ENCODE data around the gene LRMDA. TPM values are rescaled to one million over a fixed set of nuclear protein-coding genes. Genes with fewer than 3 reads are reported as not detected.

LRMDA gene
- polyA plus RNA-seq, 2 of the 4 experiments (the other 2 are of a cell fraction): 4.6 to 5.2 TPM

DNA sequence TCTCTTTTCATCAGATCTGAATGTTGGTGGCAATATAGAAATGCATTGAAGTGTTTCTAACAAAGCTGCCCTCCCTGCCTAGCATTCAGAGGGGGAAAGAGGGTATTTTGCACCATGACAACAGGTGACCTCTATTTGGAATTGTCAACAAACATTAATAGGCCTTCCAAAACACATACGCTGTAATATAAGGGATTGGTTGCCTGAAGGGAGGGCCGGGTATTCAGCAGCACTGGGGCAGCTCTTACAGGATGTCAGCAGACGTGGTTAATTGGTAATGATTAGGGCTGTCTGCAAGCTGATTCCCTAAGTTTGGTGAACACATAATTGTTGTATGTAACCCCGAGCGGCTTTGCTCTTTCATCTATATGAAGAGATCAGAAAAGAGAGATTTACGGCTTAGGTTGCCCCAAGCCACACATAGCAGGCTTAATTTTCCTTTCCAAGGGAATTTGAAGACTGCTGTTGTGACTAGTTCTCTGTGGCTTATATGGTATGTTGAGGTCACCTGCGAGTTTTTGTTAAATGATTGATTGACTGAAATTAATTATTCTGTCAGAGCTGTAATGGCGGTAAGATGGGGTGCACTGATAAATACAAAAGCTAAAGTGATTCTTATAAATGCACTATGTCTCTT, 759.3 kb downstream of the LRMDA start:
- no peak overlapping the region for H3K4me2 ChIP-seq
- no peak overlapping the region for H3K27ac ChIP-seq
- ATAC-seq: no peak
- WGBS (ENCODE audit: missing lambda C conversion rate): 62% methylated on average over 8 of the region's 8 CpGs
- no peak for FAIRE-seq
- DNase-seq (ENCODE audit: low read depth in 1 of 2, low spot score in 1 of 2): no peak
- ChIA-PET CTCF (no interaction called here), POLR2A (no interaction called here)
- TF ChIP-seq HES2 (IDR thresholded peaks at IDR 0.05) (no peak), TFCP2L1 (CRISPR knock-in tag; IDR thresholded peaks at IDR 0.05) (no peak), ZNF302 (CRISPR knock-in tag; IDR thresholded peaks at IDR 0.05) (no peak), KDM1A (IDR thresholded peaks at IDR 0.05; ENCODE audit: low read depth) (no peak), MAFK (IDR thresholded peaks at IDR 0.05; ENCODE audit: partially characterized antibody) (no peak), EP300 (IDR thresholded peaks at IDR 0.05) (no peak), MYC (IDR thresholded peaks at IDR 0.05; ENCODE audit: borderline replicate concordance, low read length) (no peak), MAX (IDR thresholded peaks at IDR 0.05) (no peak), REST (IDR thresholded peaks at IDR 0.05) (no peak), BCL3 (IDR thresholded peaks at IDR 0.05) (no peak)
- TF ChIP-seq, protein P1, sequence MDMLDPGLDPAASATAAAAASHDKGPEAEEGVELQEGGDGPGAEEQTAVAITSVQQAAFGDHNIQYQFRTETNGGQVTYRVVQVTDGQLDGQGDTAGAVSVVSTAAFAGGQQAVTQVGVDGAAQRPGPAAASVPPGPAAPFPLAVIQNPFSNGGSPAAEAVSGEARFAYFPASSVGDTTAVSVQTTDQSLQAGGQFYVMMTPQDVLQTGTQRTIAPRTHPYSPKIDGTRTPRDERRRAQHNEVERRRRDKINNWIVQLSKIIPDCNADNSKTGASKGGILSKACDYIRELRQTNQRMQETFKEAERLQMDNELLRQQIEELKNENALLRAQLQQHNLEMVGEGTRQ (IDR thresholded peaks at IDR 0.05): no peak
- no peak overlapping the region for H3K4me3 ChIP-seq
- no peaks in the 10 kb centered on the region for H3K9me3 ChIP-seq
- H3K4me1 ChIP-seq: no peaks in the 10 kb centered on the region

DNA sequence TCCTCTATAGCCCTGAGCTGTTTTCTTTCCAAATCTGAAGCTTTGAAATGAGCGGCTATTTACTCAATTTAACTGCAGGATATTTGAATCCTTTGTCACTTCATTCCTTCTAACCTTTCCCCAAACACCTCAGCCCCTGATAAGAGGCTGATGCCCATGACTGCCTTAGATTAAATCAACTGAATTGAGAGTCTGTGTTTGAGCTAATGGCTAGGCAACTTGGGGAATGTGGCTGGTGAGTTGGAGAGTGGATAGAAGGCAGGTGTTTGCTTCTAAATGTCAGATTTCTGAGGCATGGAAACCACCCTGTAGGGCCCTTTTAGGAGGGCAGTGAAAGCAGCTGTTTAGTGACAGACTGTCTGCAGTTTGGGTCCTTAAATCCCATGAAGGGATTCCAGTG, 759.9 kb downstream of the LRMDA start:
- POLR2A ChIA-PET: no interaction called here
- no peak overlapping the region for H3K4me2 ChIP-seq
- FAIRE-seq (no peak), ATAC-seq (no peak), DNase-seq (ENCODE audit: low read depth in 1 of 2, low spot score in 1 of 2) (no peak)
- CTCF ChIA-PET: no interaction called here
- no peaks in the 10 kb centered on the region for H3K4me1 ChIP-seq
- no peak overlapping the region for H3K27ac ChIP-seq
- WGBS (ENCODE audit: missing lambda C conversion rate): 63% methylated on average over 1 of the region's 1 CpG
- TF ChIP-seq RCOR1 (IDR thresholded peaks at IDR 0.05; ENCODE audit: low read depth, low read length) (no peak), FOSB (CRISPR knock-in tag; IDR thresholded peaks at IDR 0.05) (no peak), GATA3 (IDR thresholded peaks at IDR 0.05; ENCODE audit: borderline replicate concordance) (no peak), MAZ (IDR thresholded peaks at IDR 0.05; ENCODE audit: borderline replicate concordance, low read depth, low read length) (no peak), MYC (IDR thresholded peaks at IDR 0.05; ENCODE audit: borderline replicate concordance, low read length) (no peak), HOXB5 (CRISPR knock-in tag; IDR thresholded peaks at IDR 0.05) (no peak), KDM1A (IDR thresholded peaks at IDR 0.05; ENCODE audit: low read depth) (no peak), ZNF302 (CRISPR knock-in tag; IDR thresholded peaks at IDR 0.05) (no peak), CHD2 (IDR thresholded peaks at IDR 0.05; ENCODE audit: low read length, partially characterized antibody) (no peak), EP300 (IDR thresholded peaks at IDR 0.05) (no peak), MAFK (IDR thresholded peaks at IDR 0.05; ENCODE audit: partially characterized antibody) (no peak), ESRRA (IDR thresholded peaks at IDR 0.05; ENCODE audit: borderline replicate concordance, low read length) (no peak), ZC3H11A (IDR thresholded peaks at IDR 0.05) (no peak), SREBF2 (IDR thresholded peaks at IDR 0.05) (no peak), CTCF (IDR thresholded peaks at IDR 0.05) (no peak), KDM5A (IDR thresholded peaks at IDR 0.05) (no peak), HOXA7 (CRISPR knock-in tag; IDR thresholded peaks at IDR 0.05) (no peak), BCL3 (IDR thresholded peaks at IDR 0.05) (no peak)
- TF ChIP-seq, protein P2, sequence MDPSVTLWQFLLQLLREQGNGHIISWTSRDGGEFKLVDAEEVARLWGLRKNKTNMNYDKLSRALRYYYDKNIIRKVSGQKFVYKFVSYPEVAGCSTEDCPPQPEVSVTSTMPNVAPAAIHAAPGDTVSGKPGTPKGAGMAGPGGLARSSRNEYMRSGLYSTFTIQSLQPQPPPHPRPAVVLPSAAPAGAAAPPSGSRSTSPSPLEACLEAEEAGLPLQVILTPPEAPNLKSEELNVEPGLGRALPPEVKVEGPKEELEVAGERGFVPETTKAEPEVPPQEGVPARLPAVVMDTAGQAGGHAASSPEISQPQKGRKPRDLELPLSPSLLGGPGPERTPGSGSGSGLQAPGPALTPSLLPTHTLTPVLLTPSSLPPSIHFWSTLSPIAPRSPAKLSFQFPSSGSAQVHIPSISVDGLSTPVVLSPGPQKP (IDR thresholded peaks at IDR 0.05; ENCODE audit: low read depth, low read length): no peak
- TF ChIP-seq, protein P1 (IDR thresholded peaks at IDR 0.05): no peak
- H3K4me3 ChIP-seq: no peak overlapping the region
- H3K9me3 ChIP-seq: no peaks in the 10 kb centered on the region

Measured in A549 (cell line).